ENCODE data around the gene C17orf75.

GRCh38 chr17:32279891-32280716, 61.9 kb downstream of the C17orf75 start:
- TF ChIP-seq CTCF (IDR thresholded peaks at IDR 0.05) (no peak), POLR2A (IDR thresholded peaks at IDR 0.05) (no peak), EP300 (IDR thresholded peaks at IDR 0.05) (no peak)
